Fibroblast of skin of left biceps (primary cell): Measurements from ENCODE around the gene GTPBP3.
A peak's percentile ranks its signal among the peaks of the same experiment; 100 is the strongest.
"Not testable (repeated sequence)": the region's sequence is repeated elsewhere in the genome, so short reads cannot be mapped to it uniquely, and the experiment has no call there.

Experiments
- DNase-seq, 2 experiments: peaks; one replicate each; pipeline ENCODE4 v3.0.0-alpha.2; 2013; ENCODE audit warnings: low read depth in 2 of 2

Gene GTPBP3

GRCh38 chr19:17341386-17341785 lies 4.0 kb downstream of the GTPBP3 start:
- DNase-seq, result no peak

GRCh38 chr19:17341845-17342244 lies 4.5 kb downstream of the GTPBP3 start:
- DNase-seq, result no peak

GRCh38 chr19:17346109-17346671 lies 8.8 kb downstream of the GTPBP3 start:
- DNase-seq, result no peak

GRCh38 chr19:17347361-17347760 lies 10.0 kb downstream of the GTPBP3 start:
- DNase-seq, result no peak

GRCh38 chr19:17347877-17348276 lies 10.5 kb downstream of the GTPBP3 start:
- no peak for DNase-seq

- no peak for DNase-seq
These were observed 11.3 kb downstream of the GTPBP3 start for GRCh38 chr19:17348700-17349099.

- no peak for DNase-seq
These were observed 14.6 kb downstream of the GTPBP3 start for GRCh38 chr19:17351815-17352435.

GRCh38 chr19:17352608-17353280 lies 15.4 kb downstream of the GTPBP3 start:
- no peak for DNase-seq

- DNase-seq, result no peak
These were observed 16.0 kb downstream of the GTPBP3 start for GRCh38 chr19:17353386-17353785.

GRCh38 chr19:17357078-17357666 lies 19.8 kb downstream of the GTPBP3 start:
- no peak for DNase-seq

GRCh38 chr19:17357724-17358123 lies 20.4 kb downstream of the GTPBP3 start:
- no peak for DNase-seq

GRCh38 chr19:17358395-17358794 lies 21.0 kb downstream of the GTPBP3 start:
- no peak for DNase-seq

GRCh38 chr19:17359905-17360800 lies 22.8 kb downstream of the GTPBP3 start:
- DNase-seq, result no peak

GRCh38 chr19:17363852-17364605 lies 26.7 kb downstream of the GTPBP3 start:
- not testable (repeated sequence) for DNase-seq

- DNase-seq, result no peak
These were observed 28.0 kb downstream of the GTPBP3 start for GRCh38 chr19:17365361-17365760.

- DNase-seq, result peak; percentile 18 to 20
These were observed 32.8 kb downstream of the GTPBP3 start for GRCh38 chr19:17370026-17370587.

- DNase-seq, result no peak
These were observed 39.7 kb downstream of the GTPBP3 start, which contains the start of gene PLVAP for GRCh38 chr19:17376935-17377600. Gene PLVAP, minus strand, starts transcription at chr19:17377342. Its CDS starts 54 bp downstream, at chr19:17377288.

- no peak for DNase-seq
These were observed 40.9 kb downstream of the GTPBP3 start for GRCh38 chr19:17378271-17378670.

GRCh38 chr19:17379221-17379631 lies 41.9 kb downstream of the GTPBP3 start:
- DNase-seq, result no peak
